Keratinocyte (primary cell): ENCODE data around the gene TTBK1. TPM values are rescaled to one million over a fixed set of nuclear protein-coding genes. Genes with fewer than 3 reads are reported as not detected.

Experiments used
- DNase-seq: peaks from one replicate; pipeline ENCODE4 v3.0.0-alpha.2; 2011; ENCODE audit warnings: low read depth, missing footprints, low spot score
- FAIRE-seq: peaks from 2 replicates; lab custom pipeline; 2011; peaks lifted over from hg19 to GRCh38; lab: Jason Lieb, UNC
- H2AFZ ChIP-seq: 2 replicates; pipeline ENCODE4 v1.6.0; 2012; ENCODE audit warnings: low read length, control low read depth, inconsistent platforms; ENCODE audit not compliant: control insufficient read depth
- H3K27ac ChIP-seq: 2 replicates; pipeline ENCODE4 v1.5.1; 2011; ENCODE audit warnings: low read length; ENCODE audit not compliant: control insufficient read depth, insufficient read depth
- H3K27me3 ChIP-seq: 3 replicates; pipeline ENCODE4 v1.6.0; 2011; ENCODE audit warnings: low read length; ENCODE audit not compliant: control insufficient read depth, insufficient read depth; ENCODE audit errors: extremely low read depth
- H3K36me3 ChIP-seq, 2 experiments: 2 replicates in 1 of 2; 3 replicates in 1 of 2; pipeline ENCODE4 v1.5.1; 2011; ENCODE audit warnings: low read length in 2 of 2, mild to moderate bottlenecking in 1 of 2; ENCODE audit not compliant: control insufficient read depth in 2 of 2, insufficient read depth in 2 of 2; ENCODE audit errors: extremely low read depth in 1 of 2
- H3K4me1 ChIP-seq: 3 replicates; pipeline ENCODE4 v1.5.1; 2011; ENCODE audit warnings: low read length; ENCODE audit not compliant: control insufficient read depth, insufficient read depth; ENCODE audit errors: extremely low read depth
- H3K4me2 ChIP-seq: 3 replicates; pipeline ENCODE4 v1.6.0; 2011; ENCODE audit warnings: low read depth, low read length; ENCODE audit not compliant: control insufficient read depth, insufficient read depth; ENCODE audit errors: extremely low read depth
- H3K4me3 ChIP-seq, 3 experiments: fragments of 200-600 bp in 1 of 3; sonication (generic) in 1 of 3; 2 replicates in 2 of 3; 3 replicates in 1 of 3; pipeline ENCODE4 v1.5.1; 2011 to 2016; ENCODE audit warnings: low read length in 3 of 3, mild to moderate bottlenecking in 3 of 3, control low read depth in 2 of 3, inconsistent platforms in 1 of 3, low read depth in 1 of 3, mixed read lengths in 1 of 3, mixed run types in 1 of 3, moderate library complexity in 1 of 3; ENCODE audit not compliant: control insufficient read depth in 2 of 3, insufficient read depth in 2 of 3; ENCODE audit errors: extremely low read depth in 1 of 3
- H3K79me2 ChIP-seq: 2 replicates; pipeline ENCODE4 v1.6.0; 2012; ENCODE audit warnings: low read length; ENCODE audit not compliant: control insufficient read depth, insufficient read depth
- H3K9ac ChIP-seq: 3 replicates; pipeline ENCODE4 v1.6.0; 2011; ENCODE audit warnings: low read length; ENCODE audit not compliant: control insufficient read depth, insufficient read depth; ENCODE audit errors: extremely low read depth
- H3K9me1 ChIP-seq: 3 replicates; pipeline ENCODE4 v1.6.0; 2011; ENCODE audit warnings: low read length; ENCODE audit not compliant: control insufficient read depth, insufficient read depth; ENCODE audit errors: extremely low read depth
- H3K9me3 ChIP-seq: 2 replicates; pipeline ENCODE4 v1.5.1; 2012; ENCODE audit warnings: low read depth, low read length; ENCODE audit not compliant: control insufficient read depth
- H4K20me1 ChIP-seq: 3 replicates; pipeline ENCODE4 v1.6.0; 2011; ENCODE audit warnings: low read length; ENCODE audit not compliant: control insufficient read depth, insufficient read depth; ENCODE audit errors: extremely low read depth
- EZH2 ChIP-seq: IDR thresholded peaks from one replicate; pipeline ENCODE4 v1.6.1; 2012; ENCODE audit warnings: inconsistent platforms, mild to moderate bottlenecking, low read length, moderate library complexity
- dilution Hi-C: fragments of 300-500 bp; cut with MboI; formaldehyde crosslinking; loops from one replicate; pipeline ENCODE4 v1.7.0; 2020; ENCODE audit warnings: low sequenced_read_pairs; ENCODE audit not compliant: extremely low pct_ligation_motif_present
- polyA minus RNA-seq, 3 experiments: library from RNA; depleted of rRNA, polyadenylated mRNA; stranded (reverse); fragments of >200 nt; gene quantifications; 1 replicate in 1 of 3; 2 replicates in 1 of 3; 3 replicates in 1 of 3; pipeline ENCODE4 v1.2.3, GENCODE V29; 2011
- polyA plus RNA-seq, 5 experiments: library from polyadenylated mRNA; depleted of rRNA in 3 of 5; stranded (reverse) in 3 of 5; stranded (forward) in 1 of 5; unstranded in 1 of 5; fragments of >200 nt; gene quantifications; 1 replicate in 1 of 5; 2 replicates in 3 of 5; 3 replicates in 1 of 5; pipeline versions ENCODE4 v1.2.1 to v1.2.3, GENCODE V29; 2011 to 2012; ENCODE audit warnings: missing spikeins in 2 of 5, low read depth in 1 of 5, low replicate concordance in 1 of 5
- TF ChIP-seq, protein P1 (sequence below), 3 experiments: IDR thresholded peaks in 1 of 3; conservative IDR thresholded peaks in 1 of 3; optimal IDR thresholded peaks in 1 of 3; 2 replicates in 2 of 3; 3 replicates in 1 of 3; pipeline versions ENCODE3 to v1.5.1; 2011; ENCODE audit warnings: low read length in 3 of 3, mild to moderate bottlenecking in 3 of 3, moderate library complexity in 2 of 3, control low read depth in 1 of 3, inconsistent platforms in 1 of 3; ENCODE audit not compliant: insufficient read depth in 2 of 3; ENCODE audit errors: extremely low read depth in 1 of 3

Gene TTBK1
- polyA plus RNA-seq (not detected in 3 replicates), polyA minus RNA-seq (not detected in 3 replicates)
- polyA plus RNA-seq (2011; ENCODE audit: low read depth) = not detected
- polyA plus RNA-seq (2011; cell fraction: cytosol; rRNA removed) = not detected in 2 replicates
- not detected in 2 replicates for polyA plus RNA-seq (2011; cell fraction: nucleus; rRNA removed)
- not detected in 2 replicates for polyA plus RNA-seq (2012; ENCODE audit: low replicate concordance)
- not detected for polyA minus RNA-seq (2011; cell fraction: cytosol; rRNA and poly(A)+ RNA removed)
- not detected in 2 replicates for polyA minus RNA-seq (2011; cell fraction: nucleus; rRNA and poly(A)+ RNA removed)

DNA sequence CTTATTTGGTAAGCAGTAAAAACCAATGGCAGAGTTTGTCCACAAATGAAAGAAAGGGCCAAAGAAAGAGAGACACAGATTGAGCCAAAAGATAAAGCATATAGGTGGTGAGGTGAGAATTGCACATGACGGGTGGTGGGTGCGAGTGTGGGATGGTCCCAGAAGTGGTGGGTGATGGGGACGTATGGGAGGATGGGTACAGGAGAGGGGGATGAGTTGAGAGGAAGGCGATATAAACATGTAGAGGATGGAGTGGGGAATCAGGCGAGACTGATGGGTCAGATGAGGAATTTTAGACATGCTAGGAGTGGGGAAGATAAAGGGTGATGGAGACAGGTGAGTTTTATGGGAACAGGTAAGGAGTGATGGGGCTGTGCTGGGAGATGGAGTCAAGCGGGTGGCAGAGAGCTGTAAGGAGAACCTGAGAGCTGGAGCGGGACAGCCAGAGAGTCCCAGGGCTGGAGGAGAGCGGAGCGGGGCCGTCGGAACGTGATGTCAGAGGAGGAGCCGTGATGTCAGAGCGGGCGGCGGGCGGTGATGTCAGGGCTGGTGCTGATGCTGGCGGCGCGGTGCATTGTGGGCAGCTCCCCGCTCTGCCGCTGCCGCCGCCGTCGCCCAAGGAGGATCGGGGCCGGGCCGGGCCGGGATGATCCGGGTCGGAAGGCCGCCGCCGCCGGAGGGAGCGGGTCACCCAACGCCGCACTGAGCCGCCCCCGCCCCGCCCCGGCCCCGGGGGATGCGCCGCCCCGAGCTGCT is at the start of gene TTBK1:
TSS of gene TTBK1 (plus strand) at position 574 of the 756 bp plus-strand sequence. CDS start 3,180 bp downstream, outside the sequence.
- Histone ChIP-seq H3K4me2 (no peak within 1 kb of the TSS), H3K9ac (no peak within 1 kb of the TSS), H3K27ac (no peak within 1 kb of the TSS), H3K36me3 (no peaks in the 10 kb centered on the region), H3K27me3 (peaks cover 70% of the 10 kb centered on the region), H3K79me2 (no peaks in the 10 kb centered on the region), H4K20me1 (no peaks in the 10 kb centered on the region), H3K9me3 (no peaks in the 10 kb centered on the region), H2AFZ (no peak within 1 kb of the TSS), H3K9me1 (no peaks in the 10 kb centered on the region), H3K4me1 (no peaks in the 10 kb centered on the region), H3K4me3 (no peak within 1 kb of the TSS)
- FAIRE-seq (no peak), DNase-seq (no peak)
- TF ChIP-seq, protein P1, sequence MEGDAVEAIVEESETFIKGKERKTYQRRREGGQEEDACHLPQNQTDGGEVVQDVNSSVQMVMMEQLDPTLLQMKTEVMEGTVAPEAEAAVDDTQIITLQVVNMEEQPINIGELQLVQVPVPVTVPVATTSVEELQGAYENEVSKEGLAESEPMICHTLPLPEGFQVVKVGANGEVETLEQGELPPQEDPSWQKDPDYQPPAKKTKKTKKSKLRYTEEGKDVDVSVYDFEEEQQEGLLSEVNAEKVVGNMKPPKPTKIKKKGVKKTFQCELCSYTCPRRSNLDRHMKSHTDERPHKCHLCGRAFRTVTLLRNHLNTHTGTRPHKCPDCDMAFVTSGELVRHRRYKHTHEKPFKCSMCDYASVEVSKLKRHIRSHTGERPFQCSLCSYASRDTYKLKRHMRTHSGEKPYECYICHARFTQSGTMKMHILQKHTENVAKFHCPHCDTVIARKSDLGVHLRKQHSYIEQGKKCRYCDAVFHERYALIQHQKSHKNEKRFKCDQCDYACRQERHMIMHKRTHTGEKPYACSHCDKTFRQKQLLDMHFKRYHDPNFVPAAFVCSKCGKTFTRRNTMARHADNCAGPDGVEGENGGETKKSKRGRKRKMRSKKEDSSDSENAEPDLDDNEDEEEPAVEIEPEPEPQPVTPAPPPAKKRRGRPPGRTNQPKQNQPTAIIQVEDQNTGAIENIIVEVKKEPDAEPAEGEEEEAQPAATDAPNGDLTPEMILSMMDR (optimal IDR thresholded peaks at IDR 0.05 in 1 of 3, IDR thresholded peaks at IDR 0.05 in 1 of 3, conservative IDR thresholded peaks at IDR 0.05 in 1 of 3; ENCODE audit: extremely low read depth in 1 of 3, insufficient read depth in 2 of 3, low read length in 3 of 3) = no peak
- TF ChIP-seq EZH2 = peak; percentile 85
- dilution Hi-C loops = no loop called here

- H3K4me2 ChIP-seq = no peak overlapping the region
- H3K27ac ChIP-seq = no peak overlapping the region
- no peak overlapping the region for H3K9ac ChIP-seq
- no peaks in the 10 kb centered on the region for H3K9me1 ChIP-seq
- no peak overlapping the region for H2AFZ ChIP-seq
- H3K4me1 ChIP-seq = no peaks in the 10 kb centered on the region
- H3K27me3 ChIP-seq = no peaks in the 10 kb centered on the region
- no peak for FAIRE-seq
- no peak overlapping the region for H3K4me3 ChIP-seq
- dilution Hi-C loops = no loop called here
- H3K9me3 ChIP-seq = no peaks in the 10 kb centered on the region
- peaks cover 18 to 22% of the 10 kb centered on the region in 2 experiments for H3K36me3 ChIP-seq
- peaks cover 9% of the 10 kb centered on the region for H3K79me2 ChIP-seq
- no peaks in the 10 kb centered on the region for H4K20me1 ChIP-seq
- no peak for TF ChIP-seq EZH2
- TF ChIP-seq, protein P1 (optimal IDR thresholded peaks at IDR 0.05 in 1 of 3, IDR thresholded peaks at IDR 0.05 in 1 of 3, conservative IDR thresholded peaks at IDR 0.05 in 1 of 3; ENCODE audit: extremely low read depth in 1 of 3, insufficient read depth in 2 of 3, low read length in 3 of 3) = no peak
- no peak for DNase-seq
Observed at GRCh38 chr6:43193929-43194328, 49.4 kb upstream of the TTBK1 start.
